ENCODE results near the gene CBX8.

DNA sequence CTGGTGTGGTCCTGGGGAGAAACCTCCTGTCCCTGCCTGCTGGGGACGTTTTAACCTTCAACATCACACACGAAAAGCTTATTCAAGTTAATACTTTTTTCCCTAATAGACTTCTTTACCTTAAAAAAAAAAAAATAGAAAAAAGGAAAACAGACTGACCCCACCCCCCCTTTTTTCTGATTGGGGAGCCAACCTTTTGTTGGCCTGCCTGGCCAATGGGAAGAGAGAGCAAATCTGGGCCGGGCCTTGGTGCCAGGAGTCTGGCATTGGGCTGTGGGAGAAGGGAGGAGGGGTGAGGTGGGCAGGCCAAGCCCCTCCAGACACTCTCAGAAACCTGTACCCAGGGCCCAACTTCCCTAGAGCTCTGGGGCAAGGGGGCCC is 3.0 kb downstream of the CBX8 start:
- TF ChIP-seq KDM5A (IDR thresholded peaks at IDR 0.05) (no peak), HDAC2 (IDR thresholded peaks at IDR 0.05) (no peak), RFX5 (IDR thresholded peaks at IDR 0.05) (no peak), ZSCAN20 (CRISPR knock-in tag; IDR thresholded peaks at IDR 0.05) (no peak), POLR2A (IDR thresholded peaks at IDR 0.05; ENCODE audit: low read length) (no peak), SMC3 (IDR thresholded peaks at IDR 0.05) (no peak), ZFP36 (IDR thresholded peaks at IDR 0.05; ENCODE audit: borderline replicate concordance, partially characterized antibody) (no peak), JUNB (IDR thresholded peaks at IDR 0.05) (no peak), RNF2 (IDR thresholded peaks at IDR 0.05; ENCODE audit: borderline replicate concordance, low read depth) (no peak), NPAS2 (CRISPR knock-in tag; IDR thresholded peaks at IDR 0.05; ENCODE audit: borderline replicate concordance) (no peak)
- TF ChIP-seq, protein P1, sequence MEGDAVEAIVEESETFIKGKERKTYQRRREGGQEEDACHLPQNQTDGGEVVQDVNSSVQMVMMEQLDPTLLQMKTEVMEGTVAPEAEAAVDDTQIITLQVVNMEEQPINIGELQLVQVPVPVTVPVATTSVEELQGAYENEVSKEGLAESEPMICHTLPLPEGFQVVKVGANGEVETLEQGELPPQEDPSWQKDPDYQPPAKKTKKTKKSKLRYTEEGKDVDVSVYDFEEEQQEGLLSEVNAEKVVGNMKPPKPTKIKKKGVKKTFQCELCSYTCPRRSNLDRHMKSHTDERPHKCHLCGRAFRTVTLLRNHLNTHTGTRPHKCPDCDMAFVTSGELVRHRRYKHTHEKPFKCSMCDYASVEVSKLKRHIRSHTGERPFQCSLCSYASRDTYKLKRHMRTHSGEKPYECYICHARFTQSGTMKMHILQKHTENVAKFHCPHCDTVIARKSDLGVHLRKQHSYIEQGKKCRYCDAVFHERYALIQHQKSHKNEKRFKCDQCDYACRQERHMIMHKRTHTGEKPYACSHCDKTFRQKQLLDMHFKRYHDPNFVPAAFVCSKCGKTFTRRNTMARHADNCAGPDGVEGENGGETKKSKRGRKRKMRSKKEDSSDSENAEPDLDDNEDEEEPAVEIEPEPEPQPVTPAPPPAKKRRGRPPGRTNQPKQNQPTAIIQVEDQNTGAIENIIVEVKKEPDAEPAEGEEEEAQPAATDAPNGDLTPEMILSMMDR (IDR thresholded peaks at IDR 0.05) = no peak
- TF ChIP-seq, protein P2, sequence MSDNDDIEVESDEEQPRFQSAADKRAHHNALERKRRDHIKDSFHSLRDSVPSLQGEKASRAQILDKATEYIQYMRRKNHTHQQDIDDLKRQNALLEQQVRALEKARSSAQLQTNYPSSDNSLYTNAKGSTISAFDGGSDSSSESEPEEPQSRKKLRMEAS (IDR thresholded peaks at IDR 0.05) = no peak
